NCI-H524 treated with DMSO at 0.1 percent for 48 hours (cell line): ENCODE results near the gene PPP1R2C.

ENCODE experiments used
- DNase-seq: peaks from one replicate; lab custom pipeline; 2025; lab: John Stamatoyannopoulos, UW

Gene PPP1R2C

GRCh38 chrX:42748067-42748850, 29.7 kb downstream of the PPP1R2C start:
- no peak for DNase-seq

DNA sequence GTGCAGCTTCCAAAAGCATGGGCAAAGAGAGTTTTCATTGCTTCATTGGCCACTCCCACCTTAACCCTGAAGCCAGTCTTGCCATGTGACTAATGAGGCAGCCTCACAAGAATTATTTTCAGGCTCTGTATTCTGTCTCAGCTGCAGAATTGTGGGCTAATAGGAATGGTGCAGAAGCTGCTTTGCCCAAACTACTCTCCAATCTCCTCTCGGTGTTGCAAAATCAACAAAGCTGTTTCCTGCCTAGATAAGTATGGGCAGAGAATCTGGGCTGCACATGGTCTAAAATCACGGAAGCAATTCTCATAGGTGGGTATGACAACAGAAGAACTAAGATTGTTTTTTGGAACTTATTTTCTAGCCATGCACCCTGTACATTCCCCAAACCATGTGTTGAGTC, 31.4 kb downstream of the PPP1R2C start:
- no peak for DNase-seq

DNA sequence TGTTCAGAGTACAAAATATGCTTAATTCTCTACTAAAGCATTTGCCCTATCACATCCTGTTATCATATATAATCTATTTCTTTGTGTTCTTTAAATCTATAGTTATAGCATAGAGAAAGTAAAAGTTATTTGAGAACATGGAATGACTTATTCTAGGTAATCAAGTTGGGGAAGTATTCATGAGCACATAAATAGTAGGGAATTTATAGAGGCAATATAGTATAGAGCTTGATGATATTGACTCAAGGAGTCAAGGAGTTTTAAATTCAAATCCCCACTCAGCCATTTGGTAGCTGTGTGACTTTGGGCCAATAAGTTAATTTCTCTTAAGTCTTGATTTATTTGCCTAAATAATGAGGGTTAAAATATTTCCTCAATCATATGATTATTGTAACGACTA, 37.5 kb downstream of the PPP1R2C start:
- DNase-seq = no peak

GRCh38 chrX:42739741-42740140, 38.2 kb downstream of the PPP1R2C start:
- no peak for DNase-seq

- no peak for DNase-seq
These were observed 38.7 kb downstream of the PPP1R2C start for GRCh38 chrX:42739258-42739657.

GRCh38 chrX:42738552-42738951, 39.4 kb downstream of the PPP1R2C start:
- no peak for DNase-seq

GRCh38 chrX:42735250-42735649, 42.7 kb downstream of the PPP1R2C start:
- DNase-seq = no peak

GRCh38 chrX:42732506-42732905, 45.5 kb downstream of the PPP1R2C start:
- DNase-seq = no peak
